ENCODE results near the gene KCNJ2.

GRCh38 chr17:70169709-70170597 is 621 bp downstream of the KCNJ2 start:
- TF ChIP-seq CTCF (IDR thresholded peaks at IDR 0.05; ENCODE audit: low read depth, low read length, missing input control) (no peak), TAF1 (conservative IDR thresholded peaks at IDR 0.05) (no peak), REST (IDR thresholded peaks at IDR 0.05) (no peak), RAD21 (IDR thresholded peaks at IDR 0.05) (no peak), EGR1 (IDR thresholded peaks at IDR 0.05; ENCODE audit: low read depth in 2 of 2) (no peak), FOXA1 (IDR thresholded peaks at IDR 0.05) (no peak), SP1 (IDR thresholded peaks at IDR 0.05) (no peak), GABPA (IDR thresholded peaks at IDR 0.05 in 1 of 2, conservative IDR thresholded peaks at IDR 0.05 in 1 of 2) (no peak), RXRA (IDR thresholded peaks at IDR 0.05) (no peak)
- TF ChIP-seq, protein P1, sequence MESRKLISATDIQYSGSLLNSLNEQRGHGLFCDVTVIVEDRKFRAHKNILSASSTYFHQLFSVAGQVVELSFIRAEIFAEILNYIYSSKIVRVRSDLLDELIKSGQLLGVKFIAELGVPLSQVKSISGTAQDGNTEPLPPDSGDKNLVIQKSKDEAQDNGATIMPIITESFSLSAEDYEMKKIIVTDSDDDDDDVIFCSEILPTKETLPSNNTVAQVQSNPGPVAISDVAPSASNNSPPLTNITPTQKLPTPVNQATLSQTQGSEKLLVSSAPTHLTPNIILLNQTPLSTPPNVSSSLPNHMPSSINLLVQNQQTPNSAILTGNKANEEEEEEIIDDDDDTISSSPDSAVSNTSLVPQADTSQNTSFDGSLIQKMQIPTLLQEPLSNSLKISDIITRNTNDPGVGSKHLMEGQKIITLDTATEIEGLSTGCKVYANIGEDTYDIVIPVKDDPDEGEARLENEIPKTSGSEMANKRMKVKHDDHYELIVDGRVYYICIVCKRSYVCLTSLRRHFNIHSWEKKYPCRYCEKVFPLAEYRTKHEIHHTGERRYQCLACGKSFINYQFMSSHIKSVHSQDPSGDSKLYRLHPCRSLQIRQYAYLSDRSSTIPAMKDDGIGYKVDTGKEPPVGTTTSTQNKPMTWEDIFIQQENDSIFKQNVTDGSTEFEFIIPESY (IDR thresholded peaks at IDR 0.05), result no peak
- TF ChIP-seq, protein P2, sequence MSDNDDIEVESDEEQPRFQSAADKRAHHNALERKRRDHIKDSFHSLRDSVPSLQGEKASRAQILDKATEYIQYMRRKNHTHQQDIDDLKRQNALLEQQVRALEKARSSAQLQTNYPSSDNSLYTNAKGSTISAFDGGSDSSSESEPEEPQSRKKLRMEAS (IDR thresholded peaks at IDR 0.05), result no peak
